NCI-H524 (cell line): ENCODE measurements around the gene MEMO1.
"Not testable (repeated sequence)": the region's sequence is repeated elsewhere in the genome, so short reads cannot be mapped to it uniquely, and the experiment has no call there.

ENCODE experiments used
- DNase-seq, 2 experiments: peaks; one replicate each; lab custom pipeline; 2025; lab: John Stamatoyannopoulos, UW

MEMO1 gene

DNA sequence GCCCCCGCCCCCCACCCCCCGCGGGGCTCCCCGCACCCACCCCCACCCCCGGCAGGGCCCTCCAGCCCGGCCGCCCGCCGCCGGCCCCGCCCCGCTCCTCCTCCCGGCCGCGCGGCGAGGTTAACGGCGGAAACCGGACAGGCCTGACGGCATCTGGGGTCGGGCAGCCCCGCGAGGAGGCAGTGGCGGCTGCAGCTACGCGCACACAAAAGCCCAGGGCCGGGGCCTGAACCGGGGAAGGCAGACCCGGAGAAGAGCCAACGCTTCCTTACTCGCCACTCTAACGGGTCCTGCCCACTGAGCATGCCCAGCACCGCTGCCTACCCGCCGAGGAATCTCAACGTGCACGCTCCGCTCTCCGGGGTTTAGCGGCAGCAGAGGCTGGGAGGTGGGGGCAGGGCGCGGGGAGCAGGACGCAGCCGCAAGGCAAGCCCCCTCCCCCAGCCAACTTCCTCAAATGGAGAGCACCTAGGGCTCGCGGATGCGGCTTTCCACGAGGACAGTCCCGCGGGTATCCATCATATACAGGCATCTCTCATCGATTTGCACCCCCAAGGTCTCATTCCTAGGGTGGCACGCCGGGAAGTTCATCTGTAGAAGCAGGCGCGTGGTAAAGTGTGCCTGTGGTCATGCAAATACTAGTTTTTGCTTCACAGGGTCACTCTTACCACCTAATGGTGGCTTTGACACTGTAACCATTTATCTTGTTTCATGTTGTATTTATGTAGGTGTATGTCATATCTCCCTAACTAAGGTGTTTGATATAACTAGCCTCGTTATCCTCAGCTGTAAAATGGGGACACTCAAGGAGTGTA, at the start of gene MEMO1:
Gene MEMO1 (minus strand): TSS at position 339 of the 815 bp plus-strand sequence. CDS start 761 bp downstream, outside the sequence.
- peak; percentile 93 to 97 for DNase-seq

DNA sequence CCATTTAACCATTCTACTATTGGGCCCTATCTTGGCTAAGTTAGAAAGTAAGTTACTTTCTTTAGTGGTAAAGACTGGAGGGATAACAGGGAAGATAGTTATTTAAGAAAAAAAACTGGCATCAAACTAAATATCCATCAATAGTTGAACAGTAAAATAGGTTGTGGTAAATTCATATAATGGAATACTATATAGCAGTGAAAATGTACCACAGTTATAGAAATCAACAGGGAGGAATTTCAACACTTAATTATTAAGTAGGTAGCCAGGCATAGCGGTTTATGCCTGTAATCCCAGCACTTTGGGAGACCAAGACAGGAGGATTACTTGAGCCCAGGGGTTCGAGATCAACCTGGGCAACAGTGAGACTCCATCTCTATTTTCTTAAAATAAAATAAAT, 49.5 kb upstream of the MEMO1 start:
- no peak for DNase-seq

GRCh38 chr2:32058130-32058529, 47.3 kb upstream of the MEMO1 start:
- no peak for DNase-seq

DNA sequence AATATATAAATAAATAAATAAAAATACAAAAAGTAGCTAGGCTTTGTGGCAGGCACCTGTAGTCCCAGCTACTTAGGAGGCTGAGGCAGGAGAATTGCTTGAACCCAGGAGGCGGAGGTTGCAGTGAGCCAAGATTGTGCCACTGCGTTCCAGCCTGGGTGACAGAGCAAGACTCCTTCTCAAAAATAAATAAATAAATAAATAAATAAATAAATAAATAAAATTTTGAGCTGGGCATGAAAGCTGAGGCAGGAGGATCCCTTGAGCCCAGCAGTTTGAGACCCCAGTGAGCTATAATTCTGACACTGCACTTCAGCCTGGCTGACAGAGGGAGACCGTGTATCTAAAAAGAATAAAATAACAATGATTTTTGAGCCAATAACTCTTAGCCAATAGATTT, 43.8 kb upstream of the MEMO1 start:
- DNase-seq, result not testable (repeated sequence)

DNA sequence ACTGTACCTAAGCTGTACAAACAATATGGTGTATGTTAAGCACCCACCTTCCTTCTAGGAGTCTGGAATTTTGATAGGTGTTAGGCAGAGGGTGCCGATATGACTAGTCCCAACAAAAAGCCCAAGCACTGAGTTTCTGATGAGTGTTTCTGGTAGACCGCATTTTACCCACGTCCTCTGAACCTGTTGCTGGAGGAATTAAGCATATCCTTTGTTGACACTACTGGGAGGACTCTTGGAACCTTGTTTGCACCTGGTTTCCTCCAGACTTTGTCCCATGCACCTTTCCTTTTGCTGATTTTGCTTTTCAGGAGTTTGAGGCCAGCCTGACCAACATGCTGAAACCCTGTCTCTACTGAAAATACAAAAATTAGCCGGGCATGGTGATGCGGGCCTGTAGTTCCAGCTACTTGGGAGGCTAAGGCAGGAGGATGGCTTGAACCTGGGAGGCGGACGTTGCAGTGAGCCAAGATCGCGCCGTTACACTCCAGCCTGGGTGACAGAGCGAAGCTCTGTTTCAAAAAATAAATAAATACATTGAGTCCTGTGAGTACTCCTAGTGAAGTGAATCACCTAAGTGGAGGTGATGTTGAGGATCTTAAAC, 41.1 kb upstream of the MEMO1 start:
- no peak for DNase-seq

DNA sequence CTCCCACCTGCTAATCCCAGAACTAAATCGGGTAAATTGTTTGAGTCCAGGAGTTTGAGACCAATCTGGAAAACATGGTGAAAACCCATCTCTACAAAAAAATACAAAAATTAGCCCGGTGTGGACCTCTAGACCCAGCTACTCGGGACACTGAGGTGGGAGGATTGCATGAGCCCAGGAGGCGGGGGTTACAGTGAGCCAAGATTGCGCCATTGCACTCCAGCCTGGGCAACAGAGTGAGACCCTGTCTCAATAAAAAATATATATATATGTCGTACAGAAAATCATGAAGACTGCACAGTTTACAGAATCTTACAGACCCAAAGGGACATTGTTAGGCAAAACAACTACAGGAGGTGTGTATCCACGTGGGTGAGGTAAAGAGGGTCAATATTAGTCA, 32.8 kb upstream of the MEMO1 start:
- DNase-seq, result no peak

- DNase-seq, result peak; percentile 62 to 93
These were observed 28.8 kb upstream of the MEMO1 start, which contains the start of gene DPY30 for GRCh38 chr2:32039447-32040219. Gene DPY30, minus strand, starts transcription at chr2:32039805. Its CDS starts 349 bp downstream, at chr2:32039456.

DNA sequence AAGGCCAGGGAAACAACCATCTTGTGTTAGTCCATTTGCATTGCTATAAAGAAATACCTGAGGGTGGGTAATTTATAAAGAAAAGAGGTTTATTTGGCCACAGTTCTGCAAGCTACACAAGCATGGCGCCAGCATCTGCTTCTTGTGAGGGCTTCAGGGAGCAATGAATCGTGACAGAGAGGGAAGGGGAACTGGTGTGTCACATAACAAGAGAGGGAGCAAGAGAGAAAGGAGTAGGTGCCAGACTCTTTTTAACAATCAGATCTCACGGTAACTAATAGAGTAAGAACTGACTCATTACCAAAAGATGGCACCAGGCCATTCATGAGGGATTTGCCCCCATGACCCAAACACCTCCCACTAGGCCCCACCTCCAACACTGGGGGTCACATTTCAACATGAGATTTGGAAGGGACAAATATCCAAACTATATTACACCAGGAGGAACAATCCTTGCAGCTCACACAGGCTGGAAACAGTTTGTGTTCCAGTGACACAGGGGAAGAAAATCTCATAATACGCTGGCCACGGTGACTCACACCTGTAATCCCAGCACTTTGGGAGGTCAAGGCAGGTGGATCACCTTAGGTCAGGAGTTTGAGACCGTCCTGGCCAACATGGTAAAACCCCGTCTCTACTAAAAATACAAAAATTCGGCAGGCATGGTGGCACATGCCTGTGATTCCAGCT, 23.5 kb upstream of the MEMO1 start:
- not testable (repeated sequence) for DNase-seq

DNA sequence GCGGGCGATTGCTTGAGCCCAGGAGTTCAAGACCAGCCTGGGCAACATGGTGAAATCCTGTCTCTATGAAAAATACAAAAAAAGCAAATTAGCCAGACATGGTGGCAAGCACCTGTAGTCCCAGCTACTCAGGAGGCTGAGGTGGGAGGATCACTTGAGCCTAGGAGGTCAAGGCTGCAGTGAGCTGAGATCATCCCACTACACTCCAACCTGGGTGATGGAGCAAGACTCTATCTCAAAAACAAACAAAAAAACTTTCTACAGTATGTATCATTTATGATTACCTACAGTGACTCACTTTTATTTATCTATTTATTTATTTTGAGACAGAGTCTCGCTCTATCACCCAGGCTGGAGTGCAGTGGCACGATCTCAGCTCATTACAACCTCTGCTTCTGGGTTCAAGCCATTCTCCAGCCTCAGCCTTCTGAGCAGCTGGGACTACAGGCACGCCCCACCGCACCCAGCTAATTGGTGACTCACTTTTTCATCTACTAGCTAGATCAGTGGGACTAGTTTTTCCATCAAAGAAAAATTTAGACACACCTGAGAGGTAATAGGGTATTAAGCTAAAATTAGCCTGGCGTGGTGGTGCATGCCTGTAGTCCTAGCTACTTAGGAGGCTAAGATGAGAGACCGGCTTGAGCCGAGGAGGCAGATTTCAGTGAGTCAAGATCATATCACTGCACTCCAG, 8.1 kb upstream of the MEMO1 start:
- DNase-seq, result not testable (repeated sequence)

GRCh38 chr2:32012872-32013271, 2.1 kb upstream of the MEMO1 start:
- DNase-seq, result no peak

DNA sequence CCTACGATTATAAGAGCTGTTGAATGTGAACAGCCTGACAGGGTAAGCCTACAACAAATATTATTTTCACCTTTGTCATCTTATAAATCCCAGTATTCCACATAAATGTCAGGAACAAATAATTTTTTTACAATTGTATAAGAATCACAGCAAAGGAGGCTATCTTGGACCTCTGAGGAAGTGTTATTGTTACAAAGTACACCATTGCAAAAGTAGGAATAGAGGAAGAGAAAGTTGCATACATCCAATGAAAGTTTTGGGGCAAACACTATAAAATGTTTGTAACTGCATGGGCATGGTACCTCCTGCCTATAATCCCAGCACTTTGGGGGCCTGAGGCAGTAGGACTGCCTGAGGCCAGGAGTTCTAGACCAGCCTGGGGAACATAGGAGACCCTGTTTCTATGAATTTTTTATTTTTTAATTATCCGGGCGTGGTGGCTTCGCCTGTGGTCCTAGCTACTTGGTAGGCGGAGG, 715 bp upstream of the MEMO1 start:
- DNase-seq, result no peak

DNA sequence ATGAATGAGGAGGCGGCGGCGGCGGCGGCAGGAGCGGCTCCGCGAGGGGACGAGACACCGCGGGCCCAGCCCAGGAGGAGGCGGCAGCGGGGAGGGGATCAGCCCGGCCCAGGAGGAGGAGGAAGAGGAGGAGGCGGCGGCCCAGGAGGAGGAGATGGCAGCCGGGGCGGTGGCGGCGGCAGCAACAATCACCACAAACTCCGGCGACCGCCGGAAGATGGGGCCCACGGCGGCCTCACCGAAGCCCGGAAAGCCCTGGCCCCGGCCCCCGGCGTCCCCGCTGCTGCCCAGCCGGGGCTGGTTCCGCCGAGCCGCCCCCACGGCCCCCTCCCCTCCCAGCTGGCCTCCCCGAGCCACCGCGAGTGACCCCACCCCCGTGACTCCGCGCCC, 533 bp downstream of the MEMO1 start:
- DNase-seq, result peak in 1 of 2 experiments; percentile 27

DNA sequence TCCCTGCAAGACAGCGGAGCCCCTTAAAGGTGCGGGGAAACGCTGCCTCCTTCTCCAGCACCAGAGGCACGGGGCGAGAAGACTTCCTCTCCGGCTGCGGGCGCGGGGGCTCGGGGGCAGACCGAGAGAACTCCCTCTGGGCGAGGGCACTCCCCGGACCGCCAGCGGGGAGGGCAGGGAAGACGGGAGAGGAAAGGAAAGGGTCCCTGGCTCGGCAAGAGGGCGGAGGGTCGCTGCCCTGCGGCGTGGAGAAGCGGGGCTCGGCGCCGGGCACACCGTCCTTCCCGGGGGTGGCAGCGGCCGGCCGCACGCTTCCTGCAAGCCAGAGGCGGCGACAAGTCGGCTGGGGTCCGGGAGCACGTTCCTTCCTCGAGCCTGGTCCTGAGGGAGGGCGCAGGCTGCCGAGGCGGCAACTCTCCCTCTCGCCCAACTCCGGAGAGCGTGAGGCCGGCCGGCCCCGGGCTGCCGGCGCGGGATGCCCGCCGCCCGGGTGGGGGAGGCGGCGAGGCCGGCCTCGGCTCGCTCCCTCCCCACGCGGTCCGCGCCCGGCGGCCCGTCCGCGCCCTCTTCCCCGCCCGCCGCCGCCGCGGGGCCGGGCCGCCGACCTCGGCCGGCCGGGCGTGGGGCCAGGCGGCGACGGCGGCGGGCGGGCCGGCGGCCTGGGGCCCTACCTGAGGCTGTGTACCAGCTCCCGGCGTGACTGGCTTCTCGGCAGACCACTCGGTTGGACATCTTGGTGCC, 1.1 kb downstream of the MEMO1 start:
- no peak for DNase-seq

GRCh38 chr2:32008805-32009515, 1.8 kb downstream of the MEMO1 start:
- peak; percentile 13 to 51 for DNase-seq

DNA sequence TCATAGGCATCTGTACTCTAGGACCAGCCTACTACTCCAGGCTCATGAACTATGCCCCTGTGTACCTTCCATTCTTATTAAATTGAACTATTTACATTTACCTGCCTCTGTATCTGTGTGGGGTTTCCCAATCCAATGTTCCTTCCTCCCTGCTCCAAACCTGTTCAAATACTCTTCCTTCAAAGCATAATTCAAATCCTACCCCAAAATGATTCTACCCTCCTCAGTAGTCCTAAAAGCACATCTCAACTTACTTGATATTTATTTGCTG, 3.8 kb downstream of the MEMO1 start:
- DNase-seq, result no peak

- no peak for DNase-seq
These were observed 5.3 kb downstream of the MEMO1 start for GRCh38 chr2:32005371-32005976.

- no peak for DNase-seq
These were observed 7.0 kb downstream of the MEMO1 start for GRCh38 chr2:32003791-32004190.

DNA sequence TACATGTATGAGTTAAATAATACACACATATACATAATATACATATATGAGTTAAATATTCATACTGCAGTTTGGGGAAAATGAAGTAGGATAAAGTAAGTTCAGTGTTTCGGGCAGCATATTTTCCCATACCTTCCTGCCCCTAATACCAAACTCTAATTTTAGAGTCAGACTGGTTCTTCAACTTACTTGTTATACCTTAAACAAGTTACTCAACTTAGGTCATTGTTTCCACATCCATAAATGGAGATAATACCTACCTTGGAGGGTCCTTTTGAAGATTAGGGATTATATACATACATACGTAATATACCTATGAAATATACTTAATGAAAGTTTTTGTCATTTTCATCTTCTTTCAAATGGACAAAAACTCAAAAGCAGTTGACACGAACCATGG, 8.4 kb downstream of the MEMO1 start:
- DNase-seq, result no peak

DNA sequence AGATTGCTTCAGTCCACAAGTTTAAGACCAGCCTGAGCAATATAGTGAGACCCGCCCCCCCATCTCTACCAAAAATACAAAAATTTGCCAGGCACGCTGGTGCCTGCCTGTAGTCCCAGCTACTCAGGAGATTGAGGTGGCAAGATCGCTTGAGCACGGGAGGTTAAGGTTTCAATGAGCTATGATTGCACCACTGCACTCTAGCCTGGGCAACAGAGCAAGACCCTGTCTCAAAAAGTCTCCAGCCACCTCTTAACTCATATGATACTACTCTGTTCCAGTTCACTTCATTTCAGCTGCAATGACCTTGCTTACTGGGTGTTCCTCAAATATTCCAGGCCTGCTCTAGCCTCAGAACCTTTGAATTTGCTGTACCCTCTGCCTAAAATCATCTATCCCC, 11.4 kb downstream of the MEMO1 start:
- DNase-seq, result no peak
